Measurements from ENCODE around the gene CATSPERE. TPM values are rescaled to one million over a fixed set of nuclear protein-coding genes. Genes with fewer than 3 reads are reported as not detected.

The CATSPERE gene
- total RNA-seq, 1 donor from 2014 or later, result 1.1 TPM

DNA sequence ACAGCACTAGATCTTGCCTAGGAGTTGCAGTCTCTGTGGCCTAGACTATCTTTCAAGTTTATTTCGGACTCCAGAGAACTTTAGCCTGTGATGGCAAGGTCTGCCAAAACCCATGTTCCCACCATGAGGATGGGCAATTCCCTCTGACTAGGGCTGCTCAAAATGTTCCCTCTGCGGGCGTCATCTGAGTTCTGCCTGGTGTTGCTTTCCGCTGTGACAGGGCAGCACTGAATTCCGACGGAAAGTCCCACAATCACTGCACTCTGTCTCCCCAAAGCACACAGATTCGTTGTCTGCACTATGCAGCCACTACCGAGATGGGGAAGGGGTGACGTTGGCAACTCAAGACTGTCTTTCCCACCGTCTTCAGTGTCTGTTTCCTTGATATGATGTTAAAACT, 75.2 kb downstream of the CATSPERE start:
- intact Hi-C loops (cut with micrococcal nuclease), result no loop called here
- DNase-seq (no peak), ATAC-seq (ENCODE audit: low read depth) (no peak)
- POLR2A ChIA-PET, result no interaction called here
- H3K4me1 Mint-ChIP-seq, result no peaks in the 10 kb centered on the region
- H3K27ac Mint-ChIP-seq, result no peak overlapping the region
- CTCF ChIA-PET, result no interaction called here
- H3K4me3 Mint-ChIP-seq, result no peak overlapping the region
- H3K36me3 Mint-ChIP-seq (ENCODE audit: low read depth), result peaks cover 3% of the 10 kb centered on the region
- TF ChIP-seq, protein P1, sequence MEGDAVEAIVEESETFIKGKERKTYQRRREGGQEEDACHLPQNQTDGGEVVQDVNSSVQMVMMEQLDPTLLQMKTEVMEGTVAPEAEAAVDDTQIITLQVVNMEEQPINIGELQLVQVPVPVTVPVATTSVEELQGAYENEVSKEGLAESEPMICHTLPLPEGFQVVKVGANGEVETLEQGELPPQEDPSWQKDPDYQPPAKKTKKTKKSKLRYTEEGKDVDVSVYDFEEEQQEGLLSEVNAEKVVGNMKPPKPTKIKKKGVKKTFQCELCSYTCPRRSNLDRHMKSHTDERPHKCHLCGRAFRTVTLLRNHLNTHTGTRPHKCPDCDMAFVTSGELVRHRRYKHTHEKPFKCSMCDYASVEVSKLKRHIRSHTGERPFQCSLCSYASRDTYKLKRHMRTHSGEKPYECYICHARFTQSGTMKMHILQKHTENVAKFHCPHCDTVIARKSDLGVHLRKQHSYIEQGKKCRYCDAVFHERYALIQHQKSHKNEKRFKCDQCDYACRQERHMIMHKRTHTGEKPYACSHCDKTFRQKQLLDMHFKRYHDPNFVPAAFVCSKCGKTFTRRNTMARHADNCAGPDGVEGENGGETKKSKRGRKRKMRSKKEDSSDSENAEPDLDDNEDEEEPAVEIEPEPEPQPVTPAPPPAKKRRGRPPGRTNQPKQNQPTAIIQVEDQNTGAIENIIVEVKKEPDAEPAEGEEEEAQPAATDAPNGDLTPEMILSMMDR (IDR thresholded peaks at IDR 0.05), result no peak
- H3K9me3 Mint-ChIP-seq, result peaks cover 2% of the 10 kb centered on the region
- no peaks in the 10 kb centered on the region for H3K27me3 Mint-ChIP-seq

DNA sequence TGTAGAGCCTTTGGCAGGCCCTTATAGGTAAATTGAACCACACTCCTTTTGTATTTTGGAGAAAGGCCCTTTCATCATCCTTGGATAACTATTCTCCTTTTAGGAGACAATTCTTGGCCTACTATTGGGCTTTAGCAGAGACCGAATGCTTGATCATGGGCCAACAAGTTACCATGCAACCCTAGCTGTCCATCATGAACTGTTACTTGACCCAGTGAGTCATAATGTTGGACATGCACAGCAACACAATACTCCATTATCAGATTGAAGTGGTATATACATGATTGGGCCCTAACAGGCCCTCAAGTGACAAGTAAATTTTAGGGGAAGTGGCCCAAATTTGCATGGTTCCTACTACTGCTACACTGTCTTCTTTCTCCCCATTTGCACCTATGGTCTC, 84.4 kb downstream of the CATSPERE start:
- Mint-ChIP-seq H3K4me3 (no peak overlapping the region), H3K36me3 (ENCODE audit: low read depth) (peaks cover 2% of the 10 kb centered on the region), H3K4me1 (no peaks in the 10 kb centered on the region), H3K9me3 (peaks cover 18% of the 10 kb centered on the region), H3K27ac (no peak overlapping the region), H3K27me3 (no peaks in the 10 kb centered on the region)
- CTCF ChIA-PET, result no interaction called here
- DNase-seq (no peak), ATAC-seq (ENCODE audit: low read depth) (no peak)
- POLR2A ChIA-PET, result no interaction called here
- TF ChIP-seq, protein P1 (IDR thresholded peaks at IDR 0.05), result no peak
- intact Hi-C loops (cut with micrococcal nuclease), result no loop called here

DNA sequence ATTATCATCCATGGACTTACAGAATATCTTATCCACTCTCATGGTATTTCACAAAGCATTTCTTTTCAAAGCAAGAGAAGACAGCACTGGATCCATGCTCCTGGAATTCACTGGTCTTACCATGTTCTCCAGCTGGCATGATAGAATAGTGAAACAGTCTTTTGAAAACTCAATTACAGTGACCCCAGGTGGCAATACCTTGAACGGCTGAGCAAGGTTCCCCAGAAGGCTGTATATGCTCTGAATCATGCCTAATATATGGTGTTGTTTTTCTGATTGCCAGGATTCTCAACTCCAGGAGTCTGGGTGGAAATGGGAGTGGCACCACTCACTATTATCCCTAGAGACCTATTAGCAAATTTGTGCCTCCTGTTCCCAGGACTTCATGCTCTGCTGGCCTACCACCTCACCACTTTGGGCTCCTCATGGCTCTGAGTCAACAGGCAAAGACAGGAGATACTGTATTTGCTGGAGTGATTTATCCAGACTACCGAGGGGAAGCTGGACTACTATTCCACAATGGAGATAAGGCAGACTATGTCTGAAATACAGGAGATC, 87.6 kb downstream of the CATSPERE start:
- no peaks in the 10 kb centered on the region for H3K4me1 Mint-ChIP-seq
- peaks cover 2% of the 10 kb centered on the region for H3K36me3 Mint-ChIP-seq (ENCODE audit: low read depth)

DNA sequence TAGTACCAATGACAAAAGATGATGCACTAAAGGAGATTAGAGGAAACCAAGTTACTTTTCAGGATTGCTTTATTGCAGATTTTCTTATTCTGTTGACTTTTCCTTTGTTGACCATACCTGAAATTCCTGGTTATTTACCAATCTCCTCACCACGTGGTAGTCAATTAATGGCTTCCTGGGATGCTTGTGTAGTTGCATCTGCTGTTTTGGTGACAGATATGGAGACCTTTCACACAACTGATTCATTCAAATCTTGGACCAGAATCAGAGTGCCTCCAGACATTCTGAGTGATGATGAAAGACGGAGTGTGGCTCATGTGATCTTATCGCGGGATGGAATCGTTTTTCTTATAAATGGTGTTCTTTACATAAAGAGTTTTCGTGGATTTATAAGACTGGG, 91.3 kb downstream of the CATSPERE start:
- H3K27ac Mint-ChIP-seq, result no peak overlapping the region
- no peak overlapping the region for H3K4me3 Mint-ChIP-seq
- intact Hi-C loops (cut with micrococcal nuclease), result no loop called here
- no peaks in the 10 kb centered on the region for H3K4me1 Mint-ChIP-seq
- peaks cover 10% of the 10 kb centered on the region for H3K9me3 Mint-ChIP-seq
- peaks cover 3% of the 10 kb centered on the region for H3K36me3 Mint-ChIP-seq (ENCODE audit: low read depth)
- DNase-seq (no peak), ATAC-seq (ENCODE audit: low read depth) (no peak)
- POLR2A ChIA-PET, result no interaction called here
- TF ChIP-seq, protein P1 (IDR thresholded peaks at IDR 0.05), result no peak
- CTCF ChIA-PET, result no interaction called here
- H3K27me3 Mint-ChIP-seq, result no peaks in the 10 kb centered on the region

More for the DNA sequence above, 87.6 kb downstream of the CATSPERE start:
- CTCF ChIA-PET, result no interaction called here
- H3K27ac Mint-ChIP-seq, result no peak overlapping the region
- no peak overlapping the region for H3K4me3 Mint-ChIP-seq
- ATAC-seq (ENCODE audit: low read depth) (no peak), DNase-seq (no peak)
- intact Hi-C loops (cut with micrococcal nuclease), result no loop called here
- POLR2A ChIA-PET, result no interaction called here
- peaks cover 18% of the 10 kb centered on the region for H3K9me3 Mint-ChIP-seq
- no peaks in the 10 kb centered on the region for H3K27me3 Mint-ChIP-seq
- TF ChIP-seq, protein P1 (IDR thresholded peaks at IDR 0.05), result no peak

DNA sequence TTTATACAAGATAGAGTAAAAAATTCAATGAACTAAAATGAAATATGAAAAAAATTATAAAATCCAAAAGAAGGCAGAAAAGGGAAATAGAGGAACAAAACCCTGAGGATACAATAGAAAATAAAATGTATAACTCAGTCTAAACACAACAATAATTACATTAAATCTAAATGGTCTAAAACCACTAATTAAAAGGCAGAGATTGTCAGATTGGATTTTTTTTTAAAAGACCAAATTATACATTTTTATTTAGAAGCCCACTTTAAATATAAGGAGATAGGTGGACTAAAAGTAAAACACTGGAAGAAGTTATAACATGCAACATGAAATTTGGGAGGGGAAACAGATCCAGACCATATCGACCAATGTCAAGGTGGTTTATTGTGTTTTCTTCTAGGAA, 95.2 kb downstream of the CATSPERE start:
- ATAC-seq (ENCODE audit: low read depth) (no peak), DNase-seq (no peak)
- H3K4me3 Mint-ChIP-seq, result no peak overlapping the region
- intact Hi-C loops (cut with micrococcal nuclease), result no loop called here
- ChIA-PET POLR2A (no interaction called here), CTCF (no interaction called here)
- H3K4me1 Mint-ChIP-seq, result no peaks in the 10 kb centered on the region
- TF ChIP-seq, protein P1 (IDR thresholded peaks at IDR 0.05), result no peak
- H3K9me3 Mint-ChIP-seq, result peaks cover 13% of the 10 kb centered on the region
- no peak overlapping the region for H3K27ac Mint-ChIP-seq
- peaks cover 4% of the 10 kb centered on the region for H3K36me3 Mint-ChIP-seq (ENCODE audit: low read depth)
- H3K27me3 Mint-ChIP-seq, result no peaks in the 10 kb centered on the region

All from activated B cell treated with CpG ODN at 0.5 μM for 24 hours (primary cell).